Stimulated activated CD8-positive, alpha-beta memory T cell treated with anti-CD3 and anti-CD28 coated beads, Interleukin-7, amount 100 ng/mL, for 1 hour (primary cell): ENCODE measurements around the gene ZG16B.

Source experiments
- DNase-seq, 2 donors: peaks; one replicate each; pipeline ENCODE4 v3.0.0-alpha.2; 2020; ENCODE audit warnings: low read depth in 2 of 2

ZG16B gene

DNA sequence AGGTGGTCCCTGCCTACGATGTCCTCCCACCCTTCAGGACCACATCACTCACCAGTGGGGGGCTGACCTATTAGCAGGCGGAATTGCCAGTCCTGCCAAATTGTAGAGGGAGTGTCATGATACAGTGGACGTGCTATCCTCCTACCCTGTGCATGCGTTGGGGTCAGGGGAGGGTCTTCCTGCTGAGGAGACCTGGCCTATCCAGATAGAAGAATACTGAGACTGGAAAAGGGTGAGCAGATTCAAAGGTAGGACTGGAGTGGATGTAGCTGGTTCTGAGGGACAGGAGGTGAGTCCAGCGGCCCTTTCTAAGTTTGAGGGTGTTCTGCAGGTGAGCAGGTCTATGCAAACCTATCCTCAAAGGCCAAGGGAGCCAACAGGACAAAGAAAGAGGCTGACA lies 23.8 kb upstream of the ZG16B start:
- DNase-seq: no peak

DNA sequence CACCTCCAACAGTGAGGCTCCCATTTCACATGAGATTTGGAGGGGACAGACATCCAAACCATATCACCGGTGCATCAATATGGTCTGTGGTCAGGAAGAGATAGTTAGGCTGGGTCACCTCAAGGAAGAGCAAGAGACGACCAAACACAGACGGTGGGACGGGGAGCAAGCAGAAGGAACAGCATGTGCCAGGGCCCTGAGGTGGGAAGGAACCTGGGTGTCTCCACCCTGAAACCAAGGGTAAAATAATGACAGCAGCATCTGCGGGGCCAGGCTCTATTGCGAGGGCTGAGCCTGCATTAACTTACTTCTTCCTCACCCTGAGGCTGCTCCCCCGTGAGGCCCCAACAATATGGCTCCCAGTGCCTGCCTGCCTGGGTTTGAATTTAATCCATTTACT lies 21.9 kb upstream of the ZG16B start:
- no peak for DNase-seq

DNA sequence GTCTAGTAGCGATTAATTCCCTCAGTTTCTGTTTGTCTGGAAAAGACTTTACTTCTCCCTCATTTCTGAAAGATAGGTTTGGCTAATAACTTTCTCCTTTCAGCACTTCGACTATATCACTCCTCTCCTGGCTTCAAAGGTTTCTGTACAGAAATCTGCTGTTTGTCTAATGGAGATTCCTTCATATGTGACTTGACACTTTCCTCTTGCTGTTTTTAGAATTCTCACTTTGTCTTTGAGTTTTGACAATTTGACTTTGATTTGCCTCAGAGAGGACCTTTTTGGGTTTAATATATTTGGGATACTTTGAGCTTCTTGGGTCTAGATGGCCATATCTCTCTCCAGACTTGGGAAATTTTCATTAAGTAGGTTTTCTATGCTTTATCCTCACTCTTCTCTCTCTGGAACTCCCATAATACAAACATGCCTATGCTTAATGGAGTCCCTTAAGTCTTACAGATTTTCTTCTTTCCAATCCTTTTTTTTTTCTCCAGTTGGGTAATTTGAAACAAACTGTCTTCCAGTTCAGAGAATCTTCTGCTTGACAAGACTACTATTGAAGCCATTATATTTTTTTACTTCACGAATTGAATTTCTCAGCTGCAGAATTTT lies 20.8 kb upstream of the ZG16B start:
- DNase-seq: no peak

DNA sequence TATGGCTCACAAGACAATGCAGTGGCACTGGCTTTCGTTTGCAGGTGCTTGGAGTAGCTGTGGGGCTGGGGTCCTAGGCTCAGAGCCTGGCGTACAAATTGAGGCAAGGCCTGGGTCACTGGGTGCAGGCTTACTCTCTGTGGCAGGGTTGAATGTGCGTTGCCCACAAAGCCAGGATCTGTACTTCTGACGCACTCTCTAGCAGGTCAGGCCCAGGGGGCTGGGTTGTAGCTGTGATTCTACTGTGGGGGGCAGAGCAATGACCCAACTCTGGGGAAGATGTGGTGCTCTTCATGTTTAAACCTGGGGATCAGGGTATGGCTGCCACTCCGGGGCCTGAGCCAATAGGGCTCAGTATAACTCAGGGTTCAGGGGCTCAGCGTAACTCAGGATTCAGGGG lies 19.5 kb upstream of the ZG16B start:
- DNase-seq: no peak

DNA sequence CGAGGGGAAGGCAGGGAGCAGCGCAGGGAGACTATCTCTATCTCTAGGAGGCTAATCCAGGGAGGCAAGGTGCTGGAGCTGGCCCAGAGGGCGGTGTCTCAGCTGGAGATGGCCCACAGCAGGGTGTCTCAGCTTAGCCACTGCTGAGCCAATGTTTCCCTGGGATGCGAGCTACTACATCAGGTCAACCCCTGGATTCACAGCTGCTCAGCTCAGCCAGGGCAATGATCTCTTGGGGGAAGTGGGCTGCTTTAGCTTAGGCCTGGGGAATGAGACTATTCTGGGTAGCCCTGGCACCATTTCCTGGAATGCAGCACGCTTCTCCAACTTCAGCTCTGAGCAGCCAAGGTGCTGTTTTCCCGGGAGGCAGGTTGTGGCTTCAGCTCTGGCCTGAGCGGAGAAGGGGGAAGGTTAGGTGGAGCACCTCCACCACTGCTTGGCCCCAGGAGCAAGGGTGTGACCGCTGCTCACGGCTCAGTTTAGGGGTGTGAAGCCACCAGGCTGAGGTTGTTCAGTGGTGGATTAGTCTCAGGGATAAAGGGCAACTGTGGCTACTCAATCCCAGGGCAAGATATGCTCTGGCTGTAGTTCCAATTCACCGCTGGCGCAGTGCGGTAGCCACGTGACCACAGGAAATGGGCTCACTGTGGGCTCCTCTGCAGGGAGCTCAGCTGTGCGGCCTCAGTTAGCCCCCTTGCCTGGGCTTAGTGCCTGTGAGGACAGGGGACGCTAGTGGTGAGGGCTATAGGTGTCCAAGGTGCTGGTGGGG lies 18.2 kb upstream of the ZG16B start:
- DNase-seq: no peak

DNA sequence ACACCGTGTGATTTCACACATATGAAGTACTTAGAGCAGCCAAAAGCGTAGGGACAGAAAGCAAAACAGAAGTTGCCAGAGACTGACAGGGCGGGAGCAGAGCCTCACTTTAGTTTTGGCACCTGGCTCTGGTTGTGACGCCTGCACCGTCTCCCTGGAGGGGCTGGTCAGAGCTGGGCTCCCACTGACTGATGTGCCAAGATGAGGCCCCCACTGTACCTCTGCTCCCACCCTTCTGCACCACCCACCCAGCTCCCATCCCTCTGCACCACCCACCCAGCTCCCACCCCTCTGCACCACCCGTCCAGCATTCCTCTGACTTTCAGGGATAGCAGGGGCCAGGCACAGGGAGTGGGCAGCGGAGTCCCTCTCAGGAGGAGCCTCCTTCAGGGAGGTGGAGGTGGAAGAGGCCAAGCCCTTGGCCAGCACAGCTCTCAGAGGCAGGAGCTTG lies 16.3 kb upstream of the ZG16B start:
- DNase-seq: no peak

DNA sequence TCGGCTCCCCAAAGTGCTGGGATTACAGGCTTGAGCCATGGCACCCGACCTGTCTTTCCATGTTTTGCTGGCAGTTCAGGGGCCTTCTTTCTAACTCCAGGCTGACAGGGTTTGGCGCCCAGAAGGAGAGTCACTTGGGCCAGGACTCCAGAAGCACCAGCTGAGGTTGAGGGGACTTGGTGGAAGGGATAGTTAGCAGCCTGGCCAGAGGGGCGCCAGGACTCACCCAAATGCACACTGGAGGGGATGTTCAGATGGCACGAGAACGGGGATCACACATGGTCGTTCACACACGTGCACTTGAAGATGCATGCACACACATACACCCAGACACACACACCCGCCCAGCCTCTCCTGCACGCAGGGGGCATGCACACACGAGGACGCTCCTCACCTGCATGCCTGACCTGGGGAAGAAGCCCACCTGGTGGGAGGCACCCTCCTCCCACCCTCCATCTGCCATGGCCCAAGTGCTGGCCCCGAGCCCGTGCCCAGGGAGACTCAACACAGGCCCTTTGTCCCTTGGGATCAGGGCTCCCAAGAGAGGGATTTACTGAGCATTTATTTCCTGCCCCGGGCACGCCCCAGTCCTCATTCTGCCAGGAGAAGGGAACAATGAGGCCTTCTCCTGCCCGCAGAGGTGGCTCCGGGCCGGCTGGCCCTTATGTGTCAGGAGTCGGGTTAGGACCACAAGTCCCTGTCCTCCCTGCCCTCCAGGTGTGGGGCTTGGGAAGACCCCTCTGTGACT lies 15.4 kb upstream of the ZG16B start:
- DNase-seq: no peak

DNA sequence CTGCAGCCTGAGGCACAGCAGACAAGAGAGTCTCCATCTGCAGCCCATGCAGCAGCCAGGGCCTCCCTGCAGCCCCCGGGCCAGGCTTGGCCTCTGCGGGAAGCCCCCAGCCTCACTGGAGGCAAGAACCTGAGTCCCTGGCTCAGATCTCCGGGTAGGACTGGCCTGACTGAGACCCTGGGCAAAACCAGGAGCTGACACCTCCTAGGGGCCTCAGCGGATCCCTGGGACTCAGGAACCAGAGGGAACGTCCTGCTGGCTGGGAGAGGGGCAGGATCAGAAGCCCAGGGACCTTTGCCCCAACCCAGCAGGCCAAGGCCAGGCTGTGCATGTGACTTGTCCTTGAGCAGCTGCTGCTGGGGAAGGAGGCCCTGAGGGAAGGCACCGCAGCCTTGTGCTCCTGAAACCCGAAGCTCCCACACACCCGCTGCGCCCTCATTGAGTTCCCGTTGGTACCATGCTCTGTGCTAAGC lies 14.8 kb upstream of the ZG16B start:
- DNase-seq: no peak

DNA sequence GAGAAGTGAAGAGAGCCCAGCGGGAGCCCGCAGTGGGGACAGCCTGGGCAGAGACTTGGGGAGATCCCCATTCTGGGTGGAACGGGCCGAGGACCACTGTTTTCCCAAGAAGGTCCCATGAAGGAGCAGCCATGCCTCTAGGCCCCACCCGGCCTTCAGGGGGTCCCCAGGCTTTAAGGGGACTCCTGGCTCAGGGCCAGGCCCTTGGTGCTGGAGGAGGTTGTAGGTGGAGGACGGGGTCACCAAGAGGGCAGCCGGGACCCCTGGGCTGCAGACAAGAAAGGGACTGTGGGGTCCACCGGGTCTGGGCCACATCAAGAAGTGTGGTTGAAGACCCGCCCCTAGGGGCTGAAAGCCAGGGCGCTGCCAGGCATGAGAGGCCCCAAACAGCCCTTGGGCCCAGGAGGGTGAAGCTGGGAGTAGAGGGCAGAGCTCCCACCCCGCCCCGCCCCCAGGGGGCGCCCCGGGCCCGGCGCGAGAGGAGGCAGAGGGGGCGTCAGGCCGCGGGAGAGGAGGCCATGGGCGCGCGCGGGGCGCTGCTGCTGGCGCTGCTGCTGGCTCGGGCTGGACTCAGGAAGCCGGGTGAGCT lies 13.3 kb upstream of the ZG16B start, which contains the start of gene PRSS21:
TSS of gene PRSS21 (plus strand) at position 487 of the 589 bp plus-strand sequence. CDS start at position 519, 32 bp downstream.
- no peak for DNase-seq

DNA sequence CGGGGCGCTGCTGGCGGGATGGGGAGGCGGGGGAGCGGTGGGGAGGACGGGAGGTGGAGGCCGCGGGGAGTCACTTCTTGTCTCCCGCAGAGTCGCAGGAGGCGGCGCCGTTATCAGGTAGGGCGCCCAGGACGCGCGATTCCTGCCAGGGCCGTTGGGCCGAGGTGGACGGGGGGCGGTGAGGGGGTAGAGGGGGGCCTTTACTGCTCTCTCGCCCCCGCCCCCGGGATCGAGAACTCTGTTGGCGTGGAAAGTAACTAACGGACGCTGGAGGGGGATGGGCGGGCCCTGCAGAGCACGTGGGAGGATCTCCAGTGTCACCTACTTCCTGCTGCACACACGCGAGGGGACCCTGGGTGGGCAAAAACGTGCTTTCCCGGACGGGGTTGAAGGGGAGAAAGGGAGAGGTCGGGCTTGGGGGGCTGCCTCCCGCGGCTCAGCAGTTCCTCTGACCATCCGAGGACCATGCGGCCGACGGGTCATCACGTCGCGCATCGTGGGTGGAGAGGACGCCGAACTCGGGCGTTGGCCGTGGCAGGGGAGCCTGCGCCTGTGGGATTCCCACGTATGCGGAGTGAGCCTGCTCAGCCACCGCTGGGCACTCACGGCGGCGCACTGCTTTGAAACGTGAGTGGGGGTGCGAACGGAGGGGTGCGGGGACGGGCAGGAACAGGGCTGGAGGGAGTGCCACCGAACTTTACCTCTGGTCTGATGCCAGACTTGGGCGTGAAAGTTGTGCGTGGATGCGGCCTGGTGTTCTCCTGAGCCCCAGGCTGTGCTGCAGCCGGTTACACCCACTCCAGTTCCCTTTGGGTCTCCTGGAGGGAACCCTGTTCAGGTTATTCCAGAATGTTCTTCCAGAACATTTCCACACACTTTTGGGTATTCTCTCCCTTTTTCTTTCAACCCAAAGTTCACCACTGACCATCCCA lies 12.5 kb upstream of the ZG16B start:
- no peak for DNase-seq

DNA sequence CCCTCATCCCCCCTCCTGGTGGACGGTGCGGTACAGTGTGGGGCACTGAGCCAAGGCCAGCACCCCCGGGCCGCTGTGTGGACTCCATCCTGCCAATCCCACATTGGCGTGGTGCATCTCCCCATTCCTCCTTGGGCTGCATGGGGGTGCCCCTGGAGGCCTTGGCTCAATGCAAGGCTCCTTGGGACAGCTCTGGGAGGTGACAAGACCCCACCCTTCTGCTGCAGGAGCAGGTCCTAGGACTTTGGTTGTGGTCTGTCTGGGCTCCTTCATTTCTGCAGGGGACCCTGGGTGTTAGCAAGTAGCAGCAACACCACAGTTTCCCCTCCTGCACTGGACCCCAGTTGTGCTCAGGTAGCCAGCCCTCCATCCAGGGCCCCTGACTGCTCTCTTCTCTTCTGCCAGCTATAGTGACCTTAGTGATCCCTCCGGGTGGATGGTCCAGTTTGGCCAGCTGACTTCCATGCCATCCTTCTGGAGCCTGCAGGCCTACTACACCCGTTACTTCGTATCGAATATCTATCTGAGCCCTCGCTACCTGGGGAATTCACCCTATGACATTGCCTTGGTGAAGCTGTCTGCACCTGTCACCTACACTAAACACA lies 11.7 kb upstream of the ZG16B start:
- no peak for DNase-seq

DNA sequence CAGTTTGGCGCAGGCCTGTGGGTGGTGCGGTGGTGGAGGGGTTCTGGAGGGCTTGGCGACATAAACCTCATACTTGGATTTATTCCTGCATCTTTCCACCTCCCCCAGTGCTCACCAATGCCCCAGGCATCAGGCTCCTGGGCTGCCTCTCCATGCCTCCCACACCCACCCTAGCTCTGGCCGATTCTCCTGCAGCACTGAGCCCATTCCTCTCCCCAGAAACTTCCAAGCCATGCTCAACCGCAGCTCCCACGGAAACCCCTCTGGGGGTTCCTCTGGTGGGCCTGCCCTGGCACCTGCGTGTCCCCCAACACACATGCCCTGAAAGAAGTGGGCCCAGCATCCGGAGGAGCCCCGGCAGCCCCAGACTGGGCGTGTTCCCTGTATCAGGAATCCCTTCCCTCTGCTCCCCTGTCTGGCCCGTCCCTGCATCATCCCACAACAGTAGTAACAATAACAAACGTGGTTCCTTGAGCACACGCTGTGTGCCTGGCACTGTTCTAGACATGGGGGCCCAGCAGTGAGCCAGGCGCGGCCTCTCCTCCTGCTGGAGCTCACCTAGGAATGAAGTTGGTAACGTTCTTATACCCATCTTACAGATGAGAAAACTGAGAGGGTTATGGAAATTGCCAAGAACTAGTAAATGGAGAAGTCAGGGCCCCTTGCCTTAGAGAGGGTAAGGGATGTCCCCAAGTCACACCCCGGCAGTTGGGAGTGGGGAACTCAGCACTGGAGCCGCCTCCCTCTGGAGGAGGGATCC lies 10.7 kb upstream of the ZG16B start:
- DNase-seq: no peak

DNA sequence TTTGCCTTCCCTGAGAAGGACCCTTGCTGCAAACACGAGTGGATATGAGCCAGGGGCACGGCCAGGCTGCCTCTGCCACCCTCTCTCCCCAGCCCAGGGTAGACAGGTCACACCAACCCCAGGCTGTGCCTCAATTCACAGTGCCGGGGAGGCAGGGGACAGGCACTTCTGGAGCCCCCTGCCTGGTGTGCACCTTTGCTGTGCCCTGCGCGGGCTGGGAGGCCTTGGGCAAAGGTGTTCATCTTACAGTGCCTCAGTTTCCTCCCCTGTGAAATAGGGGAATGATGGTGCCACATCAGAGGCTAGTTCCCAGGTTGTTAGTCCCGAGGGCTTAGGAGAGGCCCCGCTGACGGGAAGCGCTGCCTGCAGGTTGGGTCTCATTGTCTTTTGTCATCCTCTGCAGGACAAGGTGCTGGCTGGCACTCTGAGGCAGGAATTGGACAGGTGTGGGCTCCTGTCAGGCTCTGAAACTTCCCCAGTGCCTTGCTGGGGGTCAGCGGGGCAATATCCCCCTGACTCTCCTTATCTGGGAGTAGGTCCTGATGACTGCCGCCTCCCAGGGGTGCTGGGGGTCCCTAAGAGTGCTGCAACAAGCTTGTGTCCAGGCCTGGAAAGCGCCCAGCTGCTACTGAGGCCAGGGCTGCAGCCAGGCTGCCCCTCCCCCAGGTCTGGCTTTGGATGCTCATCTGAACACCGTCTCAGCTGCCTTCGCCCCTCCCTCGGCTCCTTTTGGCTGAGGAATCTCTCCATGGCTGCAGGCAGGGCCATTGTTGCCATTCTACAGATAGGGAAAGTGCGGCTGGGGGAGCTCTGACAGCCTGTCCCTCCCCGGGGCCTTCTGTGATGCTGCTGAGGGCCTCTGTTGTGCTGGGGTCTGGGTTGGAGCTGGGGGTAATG lies 9.9 kb upstream of the ZG16B start:
- DNase-seq: no peak

DNA sequence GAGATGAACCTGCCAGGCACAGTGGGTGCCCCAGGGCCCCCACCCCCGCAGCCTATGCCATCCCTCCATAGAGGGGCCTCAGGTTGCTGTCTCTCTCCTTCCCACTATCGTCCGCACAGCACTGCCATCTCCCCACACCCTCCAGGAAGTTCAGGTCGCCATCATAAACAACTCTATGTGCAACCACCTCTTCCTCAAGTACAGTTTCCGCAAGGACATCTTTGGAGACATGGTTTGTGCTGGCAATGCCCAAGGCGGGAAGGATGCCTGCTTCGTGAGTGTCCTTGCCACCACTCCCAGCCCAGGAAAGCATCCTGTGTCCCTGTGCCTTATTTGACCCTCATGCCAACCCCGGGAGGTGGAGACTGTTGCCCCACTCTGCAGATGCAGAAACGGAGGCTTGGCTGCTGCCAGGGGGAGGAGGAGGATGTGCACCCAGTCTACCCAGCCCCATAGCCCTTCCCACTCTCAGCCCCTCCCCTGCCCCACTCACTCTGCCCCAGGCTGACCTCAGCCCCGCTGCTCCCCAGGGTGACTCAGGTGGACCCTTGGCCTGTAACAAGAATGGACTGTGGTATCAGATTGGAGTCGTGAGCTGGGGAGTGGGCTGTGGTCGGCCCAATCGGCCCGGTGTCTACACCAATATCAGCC lies 9.1 kb upstream of the ZG16B start:
- DNase-seq: no peak

DNA sequence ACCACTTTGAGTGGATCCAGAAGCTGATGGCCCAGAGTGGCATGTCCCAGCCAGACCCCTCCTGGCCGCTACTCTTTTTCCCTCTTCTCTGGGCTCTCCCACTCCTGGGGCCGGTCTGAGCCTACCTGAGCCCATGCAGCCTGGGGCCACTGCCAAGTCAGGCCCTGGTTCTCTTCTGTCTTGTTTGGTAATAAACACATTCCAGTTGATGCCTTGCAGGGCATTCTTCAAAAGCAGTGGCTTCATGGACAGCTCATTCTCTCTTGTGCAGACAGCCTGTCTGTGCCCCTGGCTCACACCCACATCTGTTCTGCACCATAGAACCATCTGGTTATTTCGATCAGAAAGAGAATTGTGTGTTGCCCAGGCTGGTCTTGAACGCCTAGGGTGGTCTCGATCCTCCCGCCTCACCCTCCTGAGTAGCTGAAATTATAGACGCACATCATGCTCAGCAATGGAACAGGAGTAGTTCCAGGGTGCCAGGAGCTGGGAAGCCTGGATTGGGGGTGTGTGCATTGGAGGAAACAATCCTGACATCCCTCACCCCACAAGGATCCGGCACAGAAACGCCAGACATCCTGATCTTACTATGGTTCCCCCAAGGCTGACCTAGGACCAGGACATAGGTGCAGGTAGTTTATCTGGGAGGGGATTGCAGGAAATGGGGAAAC lies 8.5 kb upstream of the ZG16B start:
- no peak for DNase-seq

DNA sequence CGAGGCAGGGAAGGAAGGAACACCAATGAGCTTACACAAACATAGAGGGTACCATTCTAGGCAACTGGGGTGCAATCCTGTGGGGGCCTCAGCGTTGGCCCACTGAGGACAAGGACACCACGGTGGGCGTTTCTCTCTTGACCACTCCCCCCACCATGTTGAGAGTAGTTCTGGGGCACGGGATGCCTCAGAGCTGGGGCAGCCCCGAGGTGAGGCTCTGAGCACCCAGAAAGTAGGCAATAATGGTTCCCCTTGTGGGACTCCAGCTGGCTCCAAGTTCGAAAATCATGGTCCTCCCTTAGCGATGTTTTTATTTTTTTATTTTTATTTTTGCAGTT lies 8.0 kb upstream of the ZG16B start:
- DNase-seq: no peak

DNA sequence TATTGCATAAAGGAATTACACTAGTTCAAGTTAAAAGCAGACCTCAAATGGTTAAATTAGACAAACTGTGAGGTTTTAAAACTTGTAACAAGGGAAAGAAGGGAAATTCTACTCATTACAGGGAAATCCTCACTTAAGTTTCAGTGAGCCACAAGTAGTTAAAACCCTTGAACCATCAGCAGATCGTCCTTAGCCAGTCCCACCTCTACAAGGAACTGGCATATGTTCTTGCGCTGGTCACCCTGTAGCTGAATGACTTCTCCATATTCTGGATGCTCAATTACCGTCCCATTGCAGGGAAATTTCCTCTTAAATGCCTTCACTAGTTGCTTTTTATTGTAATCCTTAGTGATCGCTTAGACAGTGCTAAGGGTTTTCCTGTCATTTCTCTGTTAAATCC lies 7.6 kb upstream of the ZG16B start:
- DNase-seq: no peak

DNA sequence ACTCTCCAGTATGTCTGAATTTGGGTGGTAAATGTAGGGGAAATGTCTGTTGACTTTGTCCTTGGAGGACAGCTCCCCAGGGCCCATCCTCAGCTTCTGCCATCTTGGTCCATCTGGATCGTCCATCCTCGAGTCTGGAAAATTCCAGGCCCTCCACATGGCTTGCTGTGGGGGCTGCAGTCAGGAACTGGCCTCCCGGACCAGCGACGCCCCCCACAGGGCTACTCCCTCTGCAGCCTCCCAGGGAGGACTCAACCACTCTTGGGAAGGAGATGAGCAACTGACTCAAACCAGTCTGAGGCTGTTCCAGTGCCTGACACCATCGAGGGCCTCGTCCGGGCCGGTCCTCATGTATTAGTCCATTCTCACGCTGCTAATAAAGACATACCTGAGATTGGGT lies 5.5 kb upstream of the ZG16B start:
- DNase-seq: no peak
